ENCODE data around the gene RILPL2.
A peak's percentile ranks its signal among the peaks of the same experiment; 100 is the strongest.
"Not testable (repeated sequence)": the region's sequence is repeated elsewhere in the genome, so short reads cannot be mapped to it uniquely, and the experiment has no call there.

Gene RILPL2

DNA sequence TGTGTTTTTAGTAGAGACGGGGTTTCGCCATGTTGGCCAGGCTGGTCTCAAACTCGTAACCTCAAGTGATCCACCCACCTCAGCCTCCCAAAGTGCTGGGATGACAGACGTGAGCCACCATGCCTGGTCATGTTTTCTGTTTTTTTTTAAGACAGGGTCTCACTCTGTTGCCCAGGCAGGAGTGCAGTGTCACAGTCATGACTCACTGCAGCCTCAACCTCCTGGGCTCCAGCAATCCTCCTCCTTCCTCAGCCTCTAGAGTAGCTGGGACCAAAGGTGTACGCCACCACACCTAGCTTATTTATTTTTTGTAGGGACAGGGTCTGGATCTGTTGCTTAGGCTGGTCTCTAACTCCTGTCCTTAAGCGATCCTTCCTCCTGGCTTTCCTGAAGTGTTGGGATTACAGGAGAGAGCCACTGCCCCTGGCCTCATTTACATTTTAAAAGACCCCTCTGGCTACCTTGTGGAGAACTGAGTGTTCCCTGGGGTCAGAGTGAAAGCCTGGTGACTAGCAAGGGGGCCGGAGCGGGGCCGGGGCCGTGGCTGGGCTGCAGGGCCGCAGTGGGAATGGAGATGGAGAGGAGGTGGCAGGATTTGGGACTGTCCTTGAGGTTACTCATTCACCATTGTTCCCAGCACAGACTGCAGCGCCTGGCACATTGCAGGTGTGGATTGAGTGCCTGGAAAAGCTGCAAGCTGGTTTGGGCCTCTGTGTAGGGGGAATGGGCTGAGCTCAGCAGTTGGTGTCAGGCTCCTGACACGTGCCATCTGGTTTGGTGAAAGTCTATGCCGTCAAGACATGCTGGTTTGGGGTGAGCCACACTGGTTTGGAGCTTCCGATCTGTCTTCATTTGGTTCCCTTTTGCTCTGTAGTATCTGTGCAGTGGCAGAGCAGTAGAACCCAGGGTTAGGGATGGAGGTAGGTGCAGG is 34.5 kb downstream of the RILPL2 start:
- DNase-seq (ENCODE audit: low read depth in 2 of 2): no peak

DNA sequence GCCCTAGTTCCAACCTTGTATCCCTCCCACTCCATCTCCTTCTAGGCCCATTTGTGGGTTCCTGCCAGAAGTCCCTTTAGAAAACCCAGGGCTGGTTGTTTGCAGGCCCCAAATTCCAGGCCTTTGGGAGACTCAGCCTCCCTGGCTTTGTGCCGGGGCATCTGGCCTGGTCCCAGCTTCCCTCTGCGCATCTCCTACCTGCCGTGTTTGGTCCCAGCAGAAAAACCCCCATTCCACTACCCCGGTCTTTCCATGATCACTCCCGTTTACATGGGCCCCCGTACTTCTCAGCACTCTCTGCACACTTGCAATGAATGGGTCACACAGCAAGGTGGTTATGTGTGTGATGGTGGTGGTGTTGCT is 37.2 kb downstream of the RILPL2 start:
- DNase-seq (ENCODE audit: low read depth in 2 of 2): no peak

DNA sequence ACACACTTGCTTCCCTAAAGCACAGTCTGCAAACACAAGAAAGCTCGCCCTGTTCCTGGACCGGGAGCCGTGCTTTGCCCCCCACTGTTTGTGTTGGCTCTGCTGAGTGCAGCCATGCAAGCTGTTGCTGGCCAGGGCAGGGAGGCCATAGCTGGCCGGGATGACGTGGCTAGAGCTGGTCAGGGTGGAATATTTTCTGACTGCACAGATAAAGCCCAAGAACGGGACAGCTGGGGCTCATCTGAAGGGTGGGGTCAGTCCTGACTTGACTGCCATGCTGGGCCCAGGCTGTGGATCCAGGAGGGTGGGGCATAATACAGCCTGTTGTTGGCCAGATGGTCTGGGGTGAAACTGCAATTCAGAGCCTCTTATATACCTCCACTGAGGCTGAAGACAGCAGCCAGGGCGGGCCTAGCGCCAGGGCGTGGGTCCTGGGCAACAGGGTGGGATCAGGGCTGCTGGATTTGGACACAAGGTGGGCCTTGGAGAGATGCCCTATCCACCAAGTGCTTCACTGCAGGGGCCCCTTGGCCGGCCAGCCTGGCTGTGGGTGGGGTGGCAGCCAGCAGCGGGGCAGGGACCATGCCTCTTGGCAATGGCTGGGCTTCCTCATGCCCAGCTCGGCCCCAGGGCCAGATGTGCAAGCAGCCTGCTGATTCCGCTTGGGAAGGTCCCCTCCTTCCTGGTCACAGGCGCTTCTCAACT is 37.8 kb downstream of the RILPL2 start:
- no peak for DNase-seq (ENCODE audit: low read depth in 2 of 2)

DNA sequence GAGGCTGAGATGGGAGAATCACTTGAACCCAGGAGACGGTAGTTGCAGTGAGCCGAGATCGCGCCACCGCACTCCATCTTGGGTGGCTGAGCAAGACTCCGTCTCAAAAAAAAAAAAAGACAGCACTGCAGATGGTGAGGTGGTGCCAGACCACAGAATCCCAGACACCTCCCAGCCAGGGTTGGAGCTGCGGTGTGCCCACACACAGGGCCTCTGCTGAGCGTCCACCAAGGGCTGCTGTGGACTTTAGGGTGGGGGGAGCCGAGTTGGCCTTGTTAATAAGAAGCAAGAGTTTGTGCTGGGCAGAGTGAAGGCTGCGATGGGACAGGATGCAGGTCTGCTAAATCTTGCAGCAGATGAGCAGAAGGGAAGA is 38.3 kb downstream of the RILPL2 start:
- no peak for DNase-seq (ENCODE audit: low read depth in 2 of 2)

DNA sequence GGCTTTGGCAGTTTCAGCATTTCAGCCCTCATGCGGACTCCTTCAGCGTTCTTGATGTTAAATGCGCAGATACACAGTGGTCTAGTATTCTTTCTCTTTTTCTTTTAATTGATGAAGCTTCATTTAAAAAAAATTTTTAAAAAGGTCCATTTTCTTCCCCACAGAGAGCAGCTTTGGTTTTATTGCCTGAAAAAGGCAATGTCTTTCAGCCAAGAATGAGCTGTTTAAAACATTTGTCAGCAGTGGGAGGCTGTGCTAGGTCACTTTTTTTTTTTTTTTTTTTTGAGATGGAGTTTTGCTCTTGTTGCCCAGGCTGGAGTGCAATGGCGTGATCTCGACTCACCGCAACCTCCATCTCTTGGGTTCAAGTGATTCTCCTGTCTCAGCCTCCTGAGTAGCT is 39.1 kb downstream of the RILPL2 start:
- DNase-seq (ENCODE audit: low read depth in 2 of 2): no peak

DNA sequence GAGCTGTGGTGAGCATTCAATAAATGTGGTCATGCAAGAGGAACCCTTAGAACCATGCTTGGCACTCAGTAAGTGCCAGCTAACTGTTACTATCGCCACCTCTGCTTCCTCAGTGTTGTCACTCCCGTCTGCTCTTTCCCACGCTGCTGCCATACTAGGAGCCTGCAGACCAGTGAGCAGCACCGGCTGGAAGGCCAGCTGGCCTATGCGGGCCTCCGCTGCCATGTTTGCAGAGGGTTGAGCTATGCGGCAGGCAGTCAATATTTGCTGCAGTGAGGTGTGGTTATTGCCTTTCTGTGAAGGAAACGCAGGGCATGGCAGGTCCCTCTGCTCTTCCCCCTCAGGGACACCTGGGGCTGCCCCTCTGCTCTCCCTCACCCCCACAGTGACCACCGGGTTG is 39.5 kb downstream of the RILPL2 start:
- DNase-seq (ENCODE audit: low read depth in 2 of 2): no peak

DNA sequence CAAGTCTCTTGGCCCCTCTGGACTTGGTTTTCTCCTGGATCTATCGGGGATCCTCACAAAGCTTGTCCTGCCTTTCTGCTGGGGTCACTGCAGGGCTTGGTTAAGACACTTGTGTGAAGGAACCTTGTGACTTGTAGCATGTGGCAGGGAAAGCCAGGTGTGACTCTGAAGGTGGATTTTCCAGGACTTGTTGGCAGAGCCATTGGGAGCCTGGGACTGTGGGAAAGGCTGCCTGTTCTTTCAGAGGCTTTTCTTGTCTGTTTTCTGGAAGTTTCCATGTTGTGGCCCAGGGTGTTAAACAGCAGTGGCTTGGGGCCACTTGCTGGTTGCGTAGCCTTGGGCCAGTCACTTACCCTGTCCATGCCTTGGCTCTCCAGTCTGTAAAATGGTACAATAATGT is 39.9 kb downstream of the RILPL2 start:
- no peak for DNase-seq (ENCODE audit: low read depth in 2 of 2)

DNA sequence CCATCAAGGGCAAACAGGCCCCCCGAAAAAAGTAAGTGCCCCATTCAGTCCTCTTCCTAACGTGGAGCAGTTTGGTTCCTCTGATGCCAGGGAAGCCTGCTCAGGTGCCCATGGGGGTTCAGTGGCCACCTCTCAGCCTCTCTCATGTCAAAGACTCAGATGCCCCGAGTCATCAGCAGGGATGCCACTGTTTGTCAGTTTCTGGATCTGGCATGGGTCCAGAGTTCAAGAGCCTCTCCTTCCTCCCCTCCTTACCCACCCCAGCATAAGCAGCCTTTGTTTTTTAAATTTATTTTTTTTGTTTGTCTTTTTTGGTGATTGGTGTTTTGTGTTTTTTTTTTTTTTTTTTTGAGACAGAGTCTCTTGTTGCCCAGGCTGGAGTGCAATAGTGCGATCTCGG is 41.2 kb downstream of the RILPL2 start:
- no peak for DNase-seq (ENCODE audit: low read depth in 2 of 2)

DNA sequence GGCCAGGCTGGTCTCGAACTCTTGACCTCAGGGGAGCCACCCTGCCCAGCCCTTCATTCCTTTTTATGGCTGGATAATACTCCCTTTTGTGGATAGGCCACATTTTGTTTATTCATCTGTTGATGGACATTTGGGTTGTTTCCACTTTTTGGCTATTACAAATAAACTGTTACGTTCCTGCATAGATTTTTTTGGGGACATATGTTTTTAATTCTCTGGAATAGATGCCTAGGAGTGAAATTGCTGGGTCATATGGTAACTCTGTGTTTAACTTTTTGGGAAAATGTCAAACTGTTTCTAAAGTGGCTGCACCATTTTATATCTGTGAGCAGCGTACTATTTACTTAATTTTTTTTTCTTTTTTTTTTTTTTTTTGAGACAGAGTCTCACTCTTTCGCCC is 42.7 kb downstream of the RILPL2 start:
- no peak for DNase-seq (ENCODE audit: low read depth in 2 of 2)

DNA sequence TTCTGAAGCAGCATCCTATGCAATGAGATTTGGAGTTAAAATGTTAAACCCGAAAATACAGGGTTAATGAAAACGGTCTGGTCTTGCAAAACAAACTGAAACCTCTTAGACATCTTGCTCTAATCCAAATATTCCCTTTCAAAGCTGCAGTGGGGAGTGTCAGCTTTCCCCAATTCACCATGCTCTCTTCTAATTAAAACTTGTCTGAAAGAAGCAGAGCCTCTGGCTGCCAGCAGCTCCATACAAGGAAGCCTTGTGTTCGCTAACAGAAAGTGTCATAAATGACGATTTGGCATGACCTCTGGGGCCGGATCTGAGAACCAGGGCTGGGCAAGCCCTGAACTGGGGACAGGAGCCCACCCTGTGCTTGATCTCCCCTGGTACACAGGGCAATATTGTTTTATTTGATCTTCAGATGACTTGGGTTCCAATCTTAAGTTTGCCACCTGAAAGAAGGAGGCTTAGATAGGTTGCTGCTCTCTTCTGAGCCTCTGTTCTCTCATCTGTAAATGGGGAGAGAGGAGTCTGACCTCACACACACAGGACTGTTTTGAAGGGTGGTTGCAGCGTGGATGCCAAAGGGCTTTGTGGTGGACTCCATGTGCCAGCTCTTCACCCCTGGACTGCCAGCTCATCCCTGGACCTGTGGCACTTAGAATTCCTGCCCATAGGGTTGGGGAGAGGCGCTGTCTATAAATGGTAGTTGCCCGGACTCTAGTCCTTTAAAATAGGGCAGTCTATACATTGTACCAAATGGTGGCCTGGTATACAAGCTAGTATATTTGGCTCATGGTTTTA is 44.7 kb downstream of the RILPL2 start:
- no peak for DNase-seq (ENCODE audit: low read depth in 2 of 2)

DNA sequence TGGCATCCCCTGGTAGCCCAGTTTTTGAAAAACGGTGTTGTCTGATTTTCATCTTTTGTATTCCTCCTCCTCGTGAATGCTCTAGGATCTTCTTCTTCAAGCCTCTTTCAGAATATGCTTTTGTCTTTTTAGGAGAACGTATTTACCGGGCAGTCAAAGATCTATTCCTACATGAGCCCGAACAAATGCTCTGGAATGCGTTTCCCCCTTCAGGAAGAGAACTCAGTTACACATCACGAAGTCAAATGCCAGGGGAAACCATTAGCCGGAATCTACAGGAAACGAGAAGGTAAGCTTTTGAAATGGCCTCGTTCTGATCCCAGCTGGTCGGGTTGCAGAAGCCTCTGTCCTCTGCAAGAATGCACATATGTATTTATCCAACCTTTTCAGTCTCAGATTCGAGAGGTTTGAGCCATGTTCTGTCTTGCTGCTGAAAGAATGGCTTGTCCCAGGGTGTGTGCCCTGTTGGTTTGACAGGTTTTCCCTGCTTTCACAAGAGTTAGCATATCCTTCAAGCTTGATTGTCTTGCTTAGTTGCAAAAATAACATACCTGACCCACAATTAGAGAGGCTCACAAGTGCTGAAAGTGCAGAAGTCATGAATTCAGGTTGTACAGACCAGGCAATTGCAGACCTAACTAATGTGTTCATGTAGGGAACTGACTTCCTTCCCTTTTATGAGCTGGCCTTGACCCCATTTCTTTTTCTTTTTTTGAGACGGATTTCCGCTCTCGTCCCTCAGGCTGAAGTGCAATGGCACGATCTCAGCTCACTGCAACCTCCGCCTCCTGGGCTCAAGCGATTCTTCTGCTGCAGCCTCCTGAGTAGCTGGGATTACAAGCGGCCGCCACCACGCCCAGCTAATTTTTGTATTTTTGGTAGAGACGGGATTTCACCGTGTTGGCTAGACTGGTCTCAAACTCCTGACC is 45.7 kb downstream of the RILPL2 start:
- DNase-seq (ENCODE audit: low read depth in 2 of 2): no peak

DNA sequence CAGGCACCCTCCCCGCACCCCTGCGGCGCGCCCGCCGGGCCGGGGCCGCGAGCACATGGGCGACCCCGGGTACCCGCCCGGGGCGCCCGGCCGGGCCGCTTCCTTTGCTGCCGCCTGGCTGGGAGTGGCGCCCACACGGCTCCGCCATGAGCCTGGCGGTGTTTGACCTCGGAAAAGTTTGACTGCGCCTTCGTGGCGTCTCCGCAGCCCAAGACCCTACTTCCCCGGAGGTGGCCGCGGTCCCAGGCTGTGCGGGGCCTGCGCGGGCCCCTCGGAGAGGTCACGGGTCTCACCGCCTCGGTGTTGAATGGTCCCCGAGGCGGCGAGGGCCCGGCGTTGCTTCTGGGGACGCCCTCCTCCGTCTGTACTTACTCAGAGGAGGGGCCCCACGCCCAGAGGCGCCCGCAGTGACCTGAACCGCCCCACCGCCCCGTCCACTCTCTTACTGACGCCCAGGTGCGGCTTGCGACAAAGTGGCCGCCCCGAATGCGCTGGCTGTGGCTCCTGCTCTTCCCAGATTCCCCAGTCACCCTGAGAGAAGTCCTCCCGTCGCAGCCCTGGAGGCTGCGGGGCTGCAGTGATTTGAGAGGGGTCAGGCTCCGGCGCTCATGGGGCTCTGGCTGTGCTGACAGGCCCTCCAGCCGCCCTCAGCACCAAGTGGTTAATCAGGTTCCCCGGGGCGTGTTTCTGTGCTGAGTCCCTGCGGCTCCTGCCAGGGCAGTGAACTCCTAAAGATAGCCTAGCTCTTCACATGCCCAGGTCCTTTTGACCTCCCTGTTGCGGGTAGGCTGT is 46.7 kb downstream of the RILPL2 start:
- no peak for DNase-seq (ENCODE audit: low read depth in 2 of 2)

DNA sequence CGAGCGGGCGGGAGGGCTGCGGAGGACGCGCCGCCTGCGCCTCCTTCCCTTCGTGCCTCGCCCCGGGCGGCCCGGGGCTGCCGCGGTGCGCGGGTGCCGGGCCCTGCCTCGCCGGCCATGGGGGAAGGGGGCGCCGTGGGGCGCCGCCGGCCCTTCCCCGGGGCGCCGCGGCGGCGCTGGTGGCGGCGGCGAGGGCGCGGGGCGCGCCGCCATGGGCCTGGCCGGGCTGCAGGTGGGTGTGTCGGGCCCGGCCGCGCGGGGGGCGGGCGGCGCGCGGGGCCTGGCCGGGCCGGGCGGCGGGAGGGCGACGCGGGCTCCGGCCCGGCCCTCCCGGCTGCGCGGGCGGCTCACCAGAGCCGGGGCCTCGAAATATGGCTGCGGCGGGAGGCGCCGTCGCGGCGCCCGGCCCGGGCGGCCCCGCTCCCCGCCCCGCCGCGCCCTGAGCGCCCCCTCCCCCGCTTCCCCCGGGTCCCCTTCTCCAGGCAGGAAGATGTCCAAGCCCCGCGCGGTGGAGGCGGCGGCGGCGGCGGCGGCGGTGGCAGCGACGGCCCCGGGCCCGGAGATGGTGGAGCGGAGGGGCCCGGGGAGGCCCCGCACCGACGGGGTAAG is 47.4 kb downstream of the RILPL2 start:
- DNase-seq (ENCODE audit: low read depth in 2 of 2): no peak

DNA sequence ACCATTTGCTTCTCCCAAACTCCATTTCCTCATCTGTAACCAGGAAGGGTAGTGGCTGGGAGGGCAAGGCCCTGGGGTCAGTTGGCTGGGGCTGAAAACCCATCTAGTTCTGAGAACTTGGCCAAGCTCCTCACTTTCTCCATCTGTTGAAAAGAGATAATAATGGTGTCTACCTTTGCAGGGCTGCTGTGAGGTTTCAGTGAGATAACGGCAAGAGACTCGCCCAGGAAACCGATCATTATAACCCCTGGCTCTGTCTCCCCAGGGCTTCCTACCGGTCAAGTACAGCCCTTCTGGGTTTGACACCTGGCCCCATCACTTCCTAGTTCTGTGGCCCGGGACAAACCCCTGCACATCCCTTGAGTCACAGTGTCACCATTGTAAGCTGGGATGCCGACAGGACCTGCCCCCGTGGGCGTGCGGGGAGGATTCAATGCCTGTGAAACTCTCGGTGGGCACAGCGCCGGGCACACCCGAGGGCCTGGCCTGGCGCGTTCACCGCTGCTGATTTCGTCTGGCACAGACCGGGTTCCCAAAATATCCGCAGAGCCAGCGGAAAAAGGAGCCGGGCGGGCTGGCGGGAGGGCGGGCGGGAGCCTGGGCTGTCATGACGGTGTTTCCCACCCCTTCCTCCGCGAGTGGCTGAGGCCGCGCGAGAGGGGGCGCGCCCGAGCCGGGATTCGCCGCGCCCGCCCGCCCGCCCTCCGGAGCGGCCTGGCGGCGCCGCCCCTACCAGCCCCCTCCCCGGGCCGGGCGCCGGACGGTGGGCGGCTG is 48.1 kb downstream of the RILPL2 start:
- peak; percentile 60 to 69 for DNase-seq (ENCODE audit: low read depth in 2 of 2)

DNA sequence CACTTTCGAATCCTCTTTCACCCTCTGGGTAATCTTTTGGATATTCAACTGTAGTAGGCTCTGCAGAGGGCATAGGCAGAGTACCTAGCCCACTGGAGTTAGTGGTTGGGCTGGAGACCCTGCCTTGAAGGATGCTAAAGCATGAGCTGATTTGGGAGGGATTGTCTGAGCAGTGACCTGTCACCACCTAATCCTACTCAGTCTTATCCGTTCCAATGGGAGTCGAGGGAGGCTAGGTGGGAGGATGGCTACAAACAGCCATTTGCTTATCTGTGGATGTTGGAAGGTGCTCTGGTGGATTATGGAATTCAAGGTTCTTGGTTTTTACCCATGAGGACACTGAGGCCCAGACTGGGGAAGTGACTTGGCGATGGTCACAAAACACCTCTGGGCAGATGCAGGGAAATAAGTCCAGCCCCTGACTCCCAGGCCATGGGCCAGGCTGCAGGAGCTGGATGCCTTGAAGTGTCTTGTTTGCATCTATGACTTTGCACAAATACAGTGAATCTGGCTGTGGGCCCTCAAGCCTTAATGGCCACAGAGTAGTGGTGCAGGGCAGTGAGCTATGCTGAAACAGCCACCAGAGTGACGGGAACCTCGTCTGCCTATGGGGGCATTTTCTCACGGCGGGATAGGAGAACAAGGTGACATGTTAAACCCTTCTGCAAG is 48.8 kb downstream of the RILPL2 start:
- no peak for DNase-seq (ENCODE audit: low read depth in 2 of 2)

DNA sequence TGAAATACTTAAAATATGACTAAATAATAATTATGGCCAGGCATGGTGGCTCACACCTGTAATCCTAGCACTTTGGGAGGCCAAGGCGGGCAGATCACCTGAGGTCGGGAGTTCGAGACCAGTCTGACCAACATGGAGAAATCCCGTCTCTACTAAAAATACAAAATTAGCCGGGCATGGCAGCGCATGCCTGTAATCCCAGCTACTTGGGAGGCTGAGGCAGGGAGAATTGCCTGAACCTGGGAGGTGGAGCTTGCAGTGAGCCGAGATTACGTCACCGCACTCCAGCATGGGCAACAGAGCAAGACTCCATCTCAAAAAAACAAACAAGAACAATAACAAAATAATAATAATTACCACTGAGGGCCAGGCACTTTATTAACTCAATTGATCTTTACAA is 50.9 kb downstream of the RILPL2 start:
- DNase-seq (ENCODE audit: low read depth in 2 of 2): not testable (repeated sequence)

DNA sequence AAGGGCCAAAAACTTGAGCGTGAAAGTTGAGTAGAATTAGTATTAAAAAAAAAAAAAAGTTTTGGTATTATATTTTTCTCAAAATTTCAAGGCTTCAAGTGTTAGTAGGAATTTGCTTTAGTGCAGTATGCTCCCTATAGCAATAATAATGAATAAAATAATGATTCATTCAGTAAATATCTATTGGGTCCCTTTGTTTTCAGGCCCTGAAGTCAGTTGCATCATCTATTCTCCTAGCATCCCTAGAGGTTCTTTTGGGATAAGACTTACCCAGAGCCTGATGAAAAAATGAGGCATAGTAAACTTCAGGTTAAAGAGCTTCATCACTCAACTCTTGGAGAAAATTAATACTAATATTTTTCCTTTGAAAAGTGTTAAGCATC is 51.5 kb downstream of the RILPL2 start:
- DNase-seq (ENCODE audit: low read depth in 2 of 2): no peak

DNA sequence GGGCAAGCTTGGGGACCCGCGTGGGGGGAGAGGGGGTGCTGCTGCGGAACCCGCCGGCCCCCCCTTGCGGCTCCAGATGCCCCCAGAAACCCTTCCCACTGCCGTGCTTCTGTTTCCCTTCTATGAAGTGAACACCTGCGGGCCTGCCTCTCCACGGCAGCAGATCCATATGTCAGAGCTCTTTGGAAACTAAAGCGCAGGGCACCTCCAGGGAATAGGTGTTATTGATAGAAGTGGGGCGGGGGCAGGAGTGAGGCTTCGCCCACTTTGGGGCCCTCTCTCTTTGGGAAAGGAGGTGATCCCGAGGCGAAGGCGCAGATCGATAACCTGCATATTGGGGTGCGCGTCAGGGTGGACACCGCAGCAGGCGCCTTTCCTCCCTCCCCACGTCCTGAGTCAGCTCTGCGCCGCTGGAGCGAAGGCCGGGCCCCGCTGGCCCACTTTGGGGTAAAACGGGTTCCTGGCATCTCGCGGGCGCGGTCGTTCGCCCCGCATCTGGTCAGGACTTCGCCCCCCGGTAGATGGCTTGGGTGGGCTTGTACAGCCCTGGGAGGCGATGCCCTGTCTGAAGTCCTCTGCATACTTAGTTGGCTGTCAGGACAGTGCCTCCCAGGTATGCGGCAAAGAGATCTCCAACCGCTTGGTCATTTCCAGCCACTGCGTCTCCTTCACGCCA is 52.0 kb downstream of the RILPL2 start:
- no peak for DNase-seq (ENCODE audit: low read depth in 2 of 2)
